SK-N-SH (cell line): Measurements from ENCODE around the gene DRC3.
"Not testable (repeated sequence)": the region's sequence is repeated elsewhere in the genome, so short reads cannot be mapped to it uniquely, and the experiment has no call there.

Experiments
- ELF1 ChIP-seq: IDR thresholded peaks from 2 replicates; pipeline ENCODE4 v1.4.0; 2012
- EZH2phosphoT487 ChIP-seq: fragments of 200-600 bp; sonication (generic); IDR thresholded peaks from 2 replicates; pipeline ENCODE4 v1.6.1; 2017; ENCODE audit warnings: low read depth, mixed run types, mild to moderate bottlenecking, antibody characterized with exemption, moderate library complexity, borderline replicate concordance
- GATA2 ChIP-seq: sonication (generic); formaldehyde crosslinking; IDR thresholded peaks from 2 replicates; pipeline ENCODE4 v1.5.0; 2020; ENCODE audit warnings: mild to moderate bottlenecking, missing genetic modification reagents
- TF ChIP-seq, protein P1 (sequence below): fragments of 200-600 bp; sonication (generic); IDR thresholded peaks from 2 replicates; pipeline ENCODE4 v1.6.1; 2017; ENCODE audit warnings: antibody characterized with exemption, mild to moderate bottlenecking, moderate library complexity
- TF ChIP-seq, protein P2 (sequence below): IDR thresholded peaks from 2 replicates; pipeline ENCODE4 v1.6.1; 2012; ENCODE audit warnings: mild to moderate bottlenecking, low read depth, low read length, moderate library complexity
- TF ChIP-seq, protein P3 (sequence below): fragments of 150-350 bp; IDR thresholded peaks from 2 replicates; pipeline ENCODE4 v1.6.1; 2017; ENCODE audit warnings: antibody characterized with exemption, low read length, low read depth, borderline replicate concordance

DNA sequence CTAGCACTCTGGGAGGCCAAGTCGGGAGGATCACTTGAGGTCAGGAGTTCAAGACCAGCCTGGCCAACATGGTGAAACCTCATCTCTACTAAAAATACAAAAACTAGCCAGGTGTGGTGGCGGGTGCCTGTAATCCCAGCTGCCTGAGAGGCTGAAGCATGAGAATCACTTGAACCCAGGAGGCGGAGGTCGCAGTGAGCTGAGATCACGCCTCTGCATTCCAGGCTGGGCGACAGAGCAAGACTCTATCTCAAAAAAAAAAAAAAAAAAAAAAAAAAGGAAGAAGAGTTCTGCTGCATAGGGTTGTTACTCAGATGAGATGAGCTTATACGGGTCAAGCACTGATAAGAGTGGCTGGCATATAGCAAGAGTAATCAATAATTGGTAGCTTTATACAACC lies 32.7 kb upstream of the DRC3 start:
- TF ChIP-seq, protein P1, sequence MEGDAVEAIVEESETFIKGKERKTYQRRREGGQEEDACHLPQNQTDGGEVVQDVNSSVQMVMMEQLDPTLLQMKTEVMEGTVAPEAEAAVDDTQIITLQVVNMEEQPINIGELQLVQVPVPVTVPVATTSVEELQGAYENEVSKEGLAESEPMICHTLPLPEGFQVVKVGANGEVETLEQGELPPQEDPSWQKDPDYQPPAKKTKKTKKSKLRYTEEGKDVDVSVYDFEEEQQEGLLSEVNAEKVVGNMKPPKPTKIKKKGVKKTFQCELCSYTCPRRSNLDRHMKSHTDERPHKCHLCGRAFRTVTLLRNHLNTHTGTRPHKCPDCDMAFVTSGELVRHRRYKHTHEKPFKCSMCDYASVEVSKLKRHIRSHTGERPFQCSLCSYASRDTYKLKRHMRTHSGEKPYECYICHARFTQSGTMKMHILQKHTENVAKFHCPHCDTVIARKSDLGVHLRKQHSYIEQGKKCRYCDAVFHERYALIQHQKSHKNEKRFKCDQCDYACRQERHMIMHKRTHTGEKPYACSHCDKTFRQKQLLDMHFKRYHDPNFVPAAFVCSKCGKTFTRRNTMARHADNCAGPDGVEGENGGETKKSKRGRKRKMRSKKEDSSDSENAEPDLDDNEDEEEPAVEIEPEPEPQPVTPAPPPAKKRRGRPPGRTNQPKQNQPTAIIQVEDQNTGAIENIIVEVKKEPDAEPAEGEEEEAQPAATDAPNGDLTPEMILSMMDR = not testable (repeated sequence)
- TF ChIP-seq EZH2phosphoT487; ELF1; GATA2 (CRISPR knock-in tag): not testable (repeated sequence)
- TF ChIP-seq, protein P2, sequence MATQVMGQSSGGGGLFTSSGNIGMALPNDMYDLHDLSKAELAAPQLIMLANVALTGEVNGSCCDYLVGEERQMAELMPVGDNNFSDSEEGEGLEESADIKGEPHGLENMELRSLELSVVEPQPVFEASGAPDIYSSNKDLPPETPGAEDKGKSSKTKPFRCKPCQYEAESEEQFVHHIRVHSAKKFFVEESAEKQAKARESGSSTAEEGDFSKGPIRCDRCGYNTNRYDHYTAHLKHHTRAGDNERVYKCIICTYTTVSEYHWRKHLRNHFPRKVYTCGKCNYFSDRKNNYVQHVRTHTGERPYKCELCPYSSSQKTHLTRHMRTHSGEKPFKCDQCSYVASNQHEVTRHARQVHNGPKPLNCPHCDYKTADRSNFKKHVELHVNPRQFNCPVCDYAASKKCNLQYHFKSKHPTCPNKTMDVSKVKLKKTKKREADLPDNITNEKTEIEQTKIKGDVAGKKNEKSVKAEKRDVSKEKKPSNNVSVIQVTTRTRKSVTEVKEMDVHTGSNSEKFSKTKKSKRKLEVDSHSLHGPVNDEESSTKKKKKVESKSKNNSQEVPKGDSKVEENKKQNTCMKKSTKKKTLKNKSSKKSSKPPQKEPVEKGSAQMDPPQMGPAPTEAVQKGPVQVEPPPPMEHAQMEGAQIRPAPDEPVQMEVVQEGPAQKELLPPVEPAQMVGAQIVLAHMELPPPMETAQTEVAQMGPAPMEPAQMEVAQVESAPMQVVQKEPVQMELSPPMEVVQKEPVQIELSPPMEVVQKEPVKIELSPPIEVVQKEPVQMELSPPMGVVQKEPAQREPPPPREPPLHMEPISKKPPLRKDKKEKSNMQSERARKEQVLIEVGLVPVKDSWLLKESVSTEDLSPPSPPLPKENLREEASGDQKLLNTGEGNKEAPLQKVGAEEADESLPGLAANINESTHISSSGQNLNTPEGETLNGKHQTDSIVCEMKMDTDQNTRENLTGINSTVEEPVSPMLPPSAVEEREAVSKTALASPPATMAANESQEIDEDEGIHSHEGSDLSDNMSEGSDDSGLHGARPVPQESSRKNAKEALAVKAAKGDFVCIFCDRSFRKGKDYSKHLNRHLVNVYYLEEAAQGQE = not testable (repeated sequence)
- TF ChIP-seq, protein P3, sequence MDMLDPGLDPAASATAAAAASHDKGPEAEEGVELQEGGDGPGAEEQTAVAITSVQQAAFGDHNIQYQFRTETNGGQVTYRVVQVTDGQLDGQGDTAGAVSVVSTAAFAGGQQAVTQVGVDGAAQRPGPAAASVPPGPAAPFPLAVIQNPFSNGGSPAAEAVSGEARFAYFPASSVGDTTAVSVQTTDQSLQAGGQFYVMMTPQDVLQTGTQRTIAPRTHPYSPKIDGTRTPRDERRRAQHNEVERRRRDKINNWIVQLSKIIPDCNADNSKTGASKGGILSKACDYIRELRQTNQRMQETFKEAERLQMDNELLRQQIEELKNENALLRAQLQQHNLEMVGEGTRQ = not testable (repeated sequence)
